ENCODE results near the gene GALNT13.

DNA sequence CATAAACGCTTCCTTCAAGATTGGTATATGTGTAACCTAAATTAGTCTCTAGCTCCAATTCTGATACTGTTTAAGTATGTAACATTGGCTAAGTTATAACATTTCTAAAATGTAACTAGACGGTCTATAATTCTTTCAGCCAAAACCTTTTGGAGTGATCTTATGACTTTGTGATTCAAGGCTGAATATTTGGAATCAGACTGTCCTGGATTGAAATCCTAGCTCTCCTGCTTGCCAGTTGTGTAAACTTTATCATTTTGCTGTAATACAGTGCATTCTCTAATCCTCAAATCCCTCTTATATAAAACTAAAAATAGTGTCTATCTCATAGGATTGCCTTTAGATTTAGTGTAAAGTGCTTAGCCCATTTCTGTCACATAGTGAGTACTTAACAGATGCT lies 489.6 kb downstream of the GALNT13 start:
- TF ChIP-seq, protein P1, sequence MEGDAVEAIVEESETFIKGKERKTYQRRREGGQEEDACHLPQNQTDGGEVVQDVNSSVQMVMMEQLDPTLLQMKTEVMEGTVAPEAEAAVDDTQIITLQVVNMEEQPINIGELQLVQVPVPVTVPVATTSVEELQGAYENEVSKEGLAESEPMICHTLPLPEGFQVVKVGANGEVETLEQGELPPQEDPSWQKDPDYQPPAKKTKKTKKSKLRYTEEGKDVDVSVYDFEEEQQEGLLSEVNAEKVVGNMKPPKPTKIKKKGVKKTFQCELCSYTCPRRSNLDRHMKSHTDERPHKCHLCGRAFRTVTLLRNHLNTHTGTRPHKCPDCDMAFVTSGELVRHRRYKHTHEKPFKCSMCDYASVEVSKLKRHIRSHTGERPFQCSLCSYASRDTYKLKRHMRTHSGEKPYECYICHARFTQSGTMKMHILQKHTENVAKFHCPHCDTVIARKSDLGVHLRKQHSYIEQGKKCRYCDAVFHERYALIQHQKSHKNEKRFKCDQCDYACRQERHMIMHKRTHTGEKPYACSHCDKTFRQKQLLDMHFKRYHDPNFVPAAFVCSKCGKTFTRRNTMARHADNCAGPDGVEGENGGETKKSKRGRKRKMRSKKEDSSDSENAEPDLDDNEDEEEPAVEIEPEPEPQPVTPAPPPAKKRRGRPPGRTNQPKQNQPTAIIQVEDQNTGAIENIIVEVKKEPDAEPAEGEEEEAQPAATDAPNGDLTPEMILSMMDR (IDR thresholded peaks at IDR 0.05): no peak
- TF ChIP-seq POLR2A (IDR thresholded peaks at IDR 0.05): no peak

All from adrenal gland (tissue), 5 donors.